Tibial artery (tissue), 4 donors: Measurements from ENCODE around the gene NPTXR.

Experiments used
- DNase-seq, 2 donors: peaks; one replicate each; pipeline ENCODE4 v3.0.0-alpha.2; 2019
- H3K27ac ChIP-seq, 2 donors: fragments of 200-600 bp; sonication (generic) in 1 of 2; 1 replicate in 1 of 2; 2 replicates in 1 of 2; pipeline ENCODE4 v1.5.1; 2018 to 2019; ENCODE audit warnings: mild to moderate bottlenecking in 1 of 2
- H3K27me3 ChIP-seq, 2 donors: fragments of 200-600 bp; sonication (generic) in 1 of 2; one replicate each; pipeline versions ENCODE4 v1.5.1 to v1.6.0; 2016 to 2019
- H3K36me3 ChIP-seq, 3 donors: fragments of 200-600 bp; sonication (generic) in 2 of 3; one replicate each; pipeline ENCODE4 v1.5.1; 2016 to 2019; ENCODE audit warnings: mild to moderate bottlenecking in 2 of 3
- H3K4me1 ChIP-seq, 4 donors: fragments of 200-600 bp; sonication (generic) in 2 of 4; 1 replicate in 3 of 4; 2 replicates in 1 of 4; pipeline ENCODE4 v1.5.1; 2016 to 2019
- H3K4me3 ChIP-seq, 2 donors: fragments of 200-600 bp; sonication (generic) in 1 of 2; 1 replicate in 1 of 2; 2 replicates in 1 of 2; pipeline ENCODE4 v1.5.1; 2018 to 2019; ENCODE audit warnings: mild to moderate bottlenecking in 2 of 2
- H3K9me3 ChIP-seq, 3 donors: fragments of 200-600 bp; sonication (generic) in 1 of 3; one replicate each; pipeline ENCODE4 v1.5.1; 2016 to 2019
- CTCF ChIP-seq, 2 experiments: fragments of 200-600 bp in 1 of 2; fragments of 450-650 bp in 1 of 2; IDR thresholded peaks; one replicate each; pipeline ENCODE4 v1.5.1; 2017 to 2019; ENCODE audit warnings: antibody characterized with exemption in 2 of 2, mild to moderate bottlenecking in 1 of 2, moderate library complexity in 1 of 2
- intact Hi-C: fragments of 100-400 bp; cut with DNase I; formaldehyde crosslinking; loops from one replicate; pipeline ENCODE4 v1.15.0; 2023; ENCODE audit warnings: low total_unique reads

The NPTXR gene

DNA sequence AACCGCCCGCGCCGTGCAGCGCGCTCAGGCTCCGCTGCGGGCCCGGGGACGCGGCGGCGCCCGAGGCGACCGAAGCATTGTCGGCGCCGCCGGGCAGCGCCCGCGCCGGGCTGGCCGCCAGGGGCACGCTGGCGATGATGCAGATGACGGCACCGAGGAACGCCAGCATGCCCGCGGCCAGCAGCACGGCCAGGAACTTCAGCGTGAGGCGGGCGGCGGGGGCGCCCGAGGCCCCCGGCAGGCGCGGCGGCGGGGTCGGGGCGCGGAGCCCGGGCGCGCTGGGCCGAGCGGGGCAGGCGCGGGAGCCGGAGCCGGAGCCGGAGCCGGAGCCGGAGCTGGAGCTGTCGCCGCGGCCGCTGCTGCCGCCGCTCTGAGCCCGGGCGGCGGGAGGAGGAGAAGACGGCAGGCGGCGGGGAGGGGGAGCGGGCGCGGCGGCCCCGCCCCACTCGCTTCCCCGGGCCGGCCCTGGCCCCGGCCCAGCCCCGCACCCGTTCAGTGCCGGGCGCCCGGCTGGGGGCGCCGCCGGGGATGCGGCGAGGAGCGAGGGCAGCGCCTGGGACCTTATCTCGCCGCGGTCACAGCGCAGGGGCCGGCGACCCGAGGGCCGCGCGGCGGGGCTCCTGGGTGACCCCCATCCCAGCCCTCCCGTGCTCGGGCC lies at the start of gene NPTXR:
Gene NPTXR (minus strand): TSS at position 372 of the 658 bp plus-strand sequence.
- DNase-seq, result peak in 1 of 2 donors; percentile 83
- TF ChIP-seq CTCF (IDR thresholded peaks at IDR 0.05), result no peak
- no peaks in the 10 kb centered on the region for H3K9me3 ChIP-seq
- H3K4me3 ChIP-seq, result peak within 1 kb of the TSS; percentile 58 to 80
- intact Hi-C loops, result loop anchor here (10.0 kb wide), 1 partner anchor 49 kb away; the partner anchor contains the start of gene DNAL4
- peaks cover 0 to 61% (median 45%) of the 10 kb centered on the region in 4 donors for H3K4me1 ChIP-seq
- H3K27ac ChIP-seq, result peak within 1 kb of the TSS; percentile 86 to 89
- H3K36me3 ChIP-seq, result no peaks in the 10 kb centered on the region
- H3K27me3 ChIP-seq, result no peaks in the 10 kb centered on the region

GRCh38 chr22:38891256-38891655 lies 47.4 kb upstream of the NPTXR start:
- Histone ChIP-seq H3K4me3 (no peak overlapping the region), H3K9me3 (no peaks in the 10 kb centered on the region), H3K4me1 (no peaks in the 10 kb centered on the region), H3K36me3 (no peaks in the 10 kb centered on the region), H3K27ac (no peak overlapping the region), H3K27me3 (no peaks in the 10 kb centered on the region)
- intact Hi-C loops, result no loop called here
- no peak for DNase-seq
- no peak for TF ChIP-seq CTCF (IDR thresholded peaks at IDR 0.05)

DNA sequence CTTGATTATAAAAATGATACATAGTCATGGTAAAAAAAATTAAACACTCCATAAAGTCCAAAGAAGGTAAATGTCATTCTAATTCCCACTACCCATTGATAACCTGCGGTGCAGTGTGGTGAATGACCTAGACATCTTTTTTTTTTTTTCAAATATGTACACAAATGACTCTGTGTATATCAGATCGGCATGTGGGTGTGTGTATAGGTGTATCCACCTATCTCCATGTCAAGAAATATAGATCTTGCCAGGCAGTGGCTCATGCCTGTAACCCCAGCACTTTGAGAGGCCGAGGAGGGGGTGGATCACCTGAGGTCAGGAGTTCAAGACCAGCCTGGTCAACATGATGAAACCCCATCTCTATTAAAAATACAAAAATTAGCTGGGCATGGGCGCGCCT lies 46.5 kb upstream of the NPTXR start:
- TF ChIP-seq CTCF (IDR thresholded peaks at IDR 0.05), result no peak
- Histone ChIP-seq H3K4me3 (no peak overlapping the region), H3K36me3 (no peaks in the 10 kb centered on the region), H3K27me3 (no peaks in the 10 kb centered on the region), H3K9me3 (no peaks in the 10 kb centered on the region), H3K4me1 (no peaks in the 10 kb centered on the region), H3K27ac (no peak overlapping the region)
- no peak for DNase-seq
- intact Hi-C loops, result no loop called here

- H3K4me3 ChIP-seq, result no peak overlapping the region
- no peak for TF ChIP-seq CTCF (IDR thresholded peaks at IDR 0.05)
- no peak overlapping the region for H3K27ac ChIP-seq
- no peaks in the 10 kb centered on the region for H3K27me3 ChIP-seq
- intact Hi-C loops, result no loop called here
- H3K36me3 ChIP-seq, result no peaks in the 10 kb centered on the region
- no peak for DNase-seq
- no peaks in the 10 kb centered on the region for H3K9me3 ChIP-seq
- H3K4me1 ChIP-seq, result peaks cover 0 to 24% (median 19%) of the 10 kb centered on the region in 4 donors
These were observed 42.5 kb upstream of the NPTXR start for GRCh38 chr22:38886333-38886732.

- intact Hi-C loops, result no loop called here
- peak overlapping the region; percentile 81 to 87 for H3K27ac ChIP-seq
- H3K4me3 ChIP-seq, result no peak overlapping the region
- TF ChIP-seq CTCF (IDR thresholded peaks at IDR 0.05), result no peak
- H3K9me3 ChIP-seq, result no peaks in the 10 kb centered on the region
- DNase-seq, result no peak
- no peaks in the 10 kb centered on the region for H3K27me3 ChIP-seq
- peaks cover 0 to 49% (median 31%) of the 10 kb centered on the region in 4 donors for H3K4me1 ChIP-seq
- no peaks in the 10 kb centered on the region for H3K36me3 ChIP-seq
These were observed 39.3 kb upstream of the NPTXR start for GRCh38 chr22:38882972-38883622.
